Fibroblast of lung (primary cell): ENCODE measurements around the gene ESRRA.

Experiments used
- EZH2 ChIP-seq: IDR thresholded peaks from 2 replicates; pipeline ENCODE4 v1.5.1; 2012; ENCODE audit warnings: low read length, control low read depth, mild to moderate bottlenecking; ENCODE audit errors: missing control alignments
- TF ChIP-seq, protein P1 (sequence below), 2 donors: IDR thresholded peaks in 1 of 2; conservative IDR thresholded peaks in 1 of 2; 1 replicate in 1 of 2; 2 replicates in 1 of 2; pipeline ENCODE4 v1.5.1; 2011 to 2012; ENCODE audit warnings: low read length in 2 of 2, control low read depth in 1 of 2, inconsistent platforms in 1 of 2, low read depth in 1 of 2, mild to moderate bottlenecking in 1 of 2

DNA sequence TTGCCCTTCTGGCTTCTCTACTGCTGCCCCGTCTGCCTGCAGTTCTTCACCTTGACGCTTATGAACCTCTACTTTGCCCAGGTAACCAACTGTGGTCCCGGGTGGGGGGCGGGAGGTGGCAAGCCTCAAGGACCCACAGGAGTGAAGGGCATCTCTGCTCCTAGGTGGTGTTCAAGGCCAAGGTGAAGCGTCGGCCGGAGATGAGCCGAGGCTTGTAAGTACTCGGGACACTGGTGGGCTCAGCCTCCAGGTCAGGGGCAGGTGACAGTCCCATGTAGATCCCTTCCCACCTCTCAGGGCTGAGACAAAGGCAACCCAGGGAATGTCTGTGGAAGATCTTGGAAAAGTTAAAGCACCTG lies 18.5 kb upstream of the ESRRA start:
- TF ChIP-seq, protein P1, sequence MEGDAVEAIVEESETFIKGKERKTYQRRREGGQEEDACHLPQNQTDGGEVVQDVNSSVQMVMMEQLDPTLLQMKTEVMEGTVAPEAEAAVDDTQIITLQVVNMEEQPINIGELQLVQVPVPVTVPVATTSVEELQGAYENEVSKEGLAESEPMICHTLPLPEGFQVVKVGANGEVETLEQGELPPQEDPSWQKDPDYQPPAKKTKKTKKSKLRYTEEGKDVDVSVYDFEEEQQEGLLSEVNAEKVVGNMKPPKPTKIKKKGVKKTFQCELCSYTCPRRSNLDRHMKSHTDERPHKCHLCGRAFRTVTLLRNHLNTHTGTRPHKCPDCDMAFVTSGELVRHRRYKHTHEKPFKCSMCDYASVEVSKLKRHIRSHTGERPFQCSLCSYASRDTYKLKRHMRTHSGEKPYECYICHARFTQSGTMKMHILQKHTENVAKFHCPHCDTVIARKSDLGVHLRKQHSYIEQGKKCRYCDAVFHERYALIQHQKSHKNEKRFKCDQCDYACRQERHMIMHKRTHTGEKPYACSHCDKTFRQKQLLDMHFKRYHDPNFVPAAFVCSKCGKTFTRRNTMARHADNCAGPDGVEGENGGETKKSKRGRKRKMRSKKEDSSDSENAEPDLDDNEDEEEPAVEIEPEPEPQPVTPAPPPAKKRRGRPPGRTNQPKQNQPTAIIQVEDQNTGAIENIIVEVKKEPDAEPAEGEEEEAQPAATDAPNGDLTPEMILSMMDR (conservative IDR thresholded peaks at IDR 0.05 in 1 of 2, IDR thresholded peaks at IDR 0.05 in 1 of 2; ENCODE audit: low read depth in 1 of 2, low read length in 2 of 2): no peak
- no peak for TF ChIP-seq EZH2
